Loucy (cell line): ENCODE measurements around the gene TMEM163.

Experiments used
- CTCF ChIP-seq: fragments of 200-600 bp; sonication (generic); conservative IDR thresholded peaks from 2 replicates; pipeline ENCODE4 v1.5.1; 2014; ENCODE audit warnings: mild to moderate bottlenecking, antibody characterized with exemption, low read length
- EZH2phosphoT487 ChIP-seq: fragments of 200-600 bp; IDR thresholded peaks from 2 replicates; pipeline ENCODE4 v1.6.1; 2018; ENCODE audit warnings: antibody characterized with exemption, mild to moderate bottlenecking, moderate library complexity, borderline replicate concordance

- TF ChIP-seq CTCF, result no peak
- TF ChIP-seq EZH2phosphoT487, result no peak
Observed at GRCh38 chr2:134766583-134766982, 47.8 kb upstream of the TMEM163 start.
